NB4 (cell line): Measurements from ENCODE around the gene MKRN1.

Source experiments
- CTCF ChIP-seq: IDR thresholded peaks from one replicate; pipeline ENCODE4 v1.5.1; 2012; ENCODE audit warnings: low read depth, low read length
- MYC ChIP-seq: IDR thresholded peaks from 2 replicates; pipeline ENCODE4 v1.6.1; 2011; ENCODE audit warnings: low read depth, low read length
- POLR2A ChIP-seq: IDR thresholded peaks from 2 replicates; pipeline ENCODE4 v1.6.1; 2011; ENCODE audit warnings: mild to moderate bottlenecking; ENCODE audit not compliant: insufficient read length; ENCODE audit errors: extremely low read depth
- TF ChIP-seq, protein P1 (sequence below): IDR thresholded peaks from 2 replicates; pipeline ENCODE4 v1.6.1; 2011; ENCODE audit warnings: low read depth, low read length

- no peak for TF ChIP-seq CTCF
- TF ChIP-seq POLR2A = no peak
- TF ChIP-seq, protein P1, sequence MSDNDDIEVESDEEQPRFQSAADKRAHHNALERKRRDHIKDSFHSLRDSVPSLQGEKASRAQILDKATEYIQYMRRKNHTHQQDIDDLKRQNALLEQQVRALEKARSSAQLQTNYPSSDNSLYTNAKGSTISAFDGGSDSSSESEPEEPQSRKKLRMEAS = no peak
- TF ChIP-seq MYC = no peak
Measured at GRCh38 chr7:140421521-140421920, 57.8 kb downstream of the MKRN1 start.
